NB4 (cell line): ENCODE results near the gene IARS2.

ENCODE experiments used
- MYC ChIP-seq: IDR thresholded peaks from 2 replicates; pipeline ENCODE4 v1.6.1; 2011; ENCODE audit warnings: low read depth, low read length
- POLR2A ChIP-seq: IDR thresholded peaks from 2 replicates; pipeline ENCODE4 v1.6.1; 2011; ENCODE audit warnings: mild to moderate bottlenecking; ENCODE audit not compliant: insufficient read length; ENCODE audit errors: extremely low read depth
- TF ChIP-seq, protein P1 (sequence below): IDR thresholded peaks from one replicate; pipeline ENCODE4 v1.5.1; 2012; ENCODE audit warnings: low read depth, low read length

DNA sequence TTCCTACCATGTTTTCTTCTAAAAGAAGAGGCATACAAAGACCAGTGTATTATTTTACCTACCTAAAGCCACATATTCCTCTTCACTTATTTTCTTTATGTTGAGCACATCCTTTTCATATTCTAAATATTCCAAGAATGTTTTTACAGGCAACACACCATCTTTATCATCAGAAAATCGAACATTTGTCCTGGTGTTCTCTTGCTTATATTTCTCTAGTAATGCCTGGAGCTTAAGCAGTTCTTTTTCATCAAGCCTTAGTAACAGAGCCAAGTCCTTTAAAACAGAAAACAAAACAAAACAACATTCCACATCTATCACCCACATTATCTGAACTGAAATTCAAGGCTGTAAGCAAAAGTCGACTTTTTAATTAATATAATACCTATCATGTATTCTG lies 88.7 kb downstream of the IARS2 start:
- TF ChIP-seq, protein P1, sequence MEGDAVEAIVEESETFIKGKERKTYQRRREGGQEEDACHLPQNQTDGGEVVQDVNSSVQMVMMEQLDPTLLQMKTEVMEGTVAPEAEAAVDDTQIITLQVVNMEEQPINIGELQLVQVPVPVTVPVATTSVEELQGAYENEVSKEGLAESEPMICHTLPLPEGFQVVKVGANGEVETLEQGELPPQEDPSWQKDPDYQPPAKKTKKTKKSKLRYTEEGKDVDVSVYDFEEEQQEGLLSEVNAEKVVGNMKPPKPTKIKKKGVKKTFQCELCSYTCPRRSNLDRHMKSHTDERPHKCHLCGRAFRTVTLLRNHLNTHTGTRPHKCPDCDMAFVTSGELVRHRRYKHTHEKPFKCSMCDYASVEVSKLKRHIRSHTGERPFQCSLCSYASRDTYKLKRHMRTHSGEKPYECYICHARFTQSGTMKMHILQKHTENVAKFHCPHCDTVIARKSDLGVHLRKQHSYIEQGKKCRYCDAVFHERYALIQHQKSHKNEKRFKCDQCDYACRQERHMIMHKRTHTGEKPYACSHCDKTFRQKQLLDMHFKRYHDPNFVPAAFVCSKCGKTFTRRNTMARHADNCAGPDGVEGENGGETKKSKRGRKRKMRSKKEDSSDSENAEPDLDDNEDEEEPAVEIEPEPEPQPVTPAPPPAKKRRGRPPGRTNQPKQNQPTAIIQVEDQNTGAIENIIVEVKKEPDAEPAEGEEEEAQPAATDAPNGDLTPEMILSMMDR = no peak
- TF ChIP-seq POLR2A (no peak), MYC (no peak)
